ENCODE results near the gene STRN4. TPM values are rescaled to one million over a fixed set of nuclear protein-coding genes. Genes with fewer than 3 reads are reported as not detected.

STRN4 gene
- polyA plus RNA-seq, 1 of the 3 experiments (the other 2 are of a cell fraction), result 92.8 TPM

- Histone ChIP-seq H3K4me3 (ENCODE audit: low read depth in 2 of 2, low read length in 1 of 2) (peak overlapping the region in 1 of 2 experiments; percentile 88; a peak in 1 of 4 replicates), H3K4me1 (ENCODE audit: control insufficient read depth in 1 of 2, insufficient read depth in 2 of 2, low read depth in 1 of 2, low read length in 1 of 2) (peaks cover 0 to 17% of the 10 kb centered on the region in 2 experiments; a peak in 2 of 4 replicates), H3K4me2 (peak overlapping the region; percentile 91; the same call in 1 of the 2 replicates), H3K27ac (ENCODE audit: low read depth in 2 of 2, low read length in 1 of 2) (no peak overlapping the region; a peak in 1 of 4 replicates), H4K20me1 (ENCODE audit: insufficient read depth) (no peaks in the 10 kb centered on the region), H3K9ac (no peak overlapping the region), H3K79me2 (ENCODE audit: insufficient read depth) (peaks cover 32% of the 10 kb centered on the region), H3K36me3 (replicated peaks in 1 of 2; ENCODE audit: control insufficient read depth in 1 of 2, insufficient read depth in 2 of 2, low read length in 1 of 2) (peaks cover 2 to 46% of the 10 kb centered on the region in 2 experiments), H3F3A (replicated peaks; ENCODE audit: insufficient read depth) (peaks cover 16% of the 10 kb centered on the region), H2AFZ (ENCODE audit: low read depth) (no peak overlapping the region), H3K9me2 (no peaks in the 10 kb centered on the region), H3K27me3 (ENCODE audit: insufficient read depth) (no peaks in the 10 kb centered on the region), H3K9me3 (no peaks in the 10 kb centered on the region)
- no peak for DNase-seq
- TF ChIP-seq PBX3 (IDR thresholded peaks at IDR 0.05) (peak; percentile 55; the same call in 1 of the 2 replicates), SMC3 (IDR thresholded peaks at IDR 0.05; ENCODE audit: low read depth, low read length) (no peak), EZH2phosphoT487 (IDR thresholded peaks at IDR 0.05; ENCODE audit: borderline replicate concordance, low read depth) (no peak)
- ChIA-PET POLR2A (no interaction called here), CTCF (interaction anchor here (1.0 to 1.6 kb wide), 2 partner anchors 10 to 17 kb away, joined by 3 to 7 read pairs; no protein-coding TSS in a partner anchor)
- 78% methylated on average over 11 of the region's 17 CpGs for WGBS (ENCODE audit: low lambda C conversion rate)
Observed at GRCh38 chr19:46718157-46718933, 27.9 kb downstream of the STRN4 start.

- H3K4me2 ChIP-seq, result peak overlapping the region; percentile 91
- H3K36me3 ChIP-seq (replicated peaks in 1 of 2; ENCODE audit: control insufficient read depth in 1 of 2, insufficient read depth in 2 of 2, low read length in 1 of 2), result peaks cover 0 to 40% of the 10 kb centered on the region in 2 experiments
- WGBS (ENCODE audit: low lambda C conversion rate), result 69% methylated on average over 8 of the region's 9 CpGs
- H3K9me2 ChIP-seq, result no peaks in the 10 kb centered on the region
- H3K27ac ChIP-seq (ENCODE audit: low read depth in 2 of 2, low read length in 1 of 2), result peak overlapping the region in 1 of 2 experiments; percentile 79; a peak in 2 of 4 replicates
- H3K4me3 ChIP-seq (ENCODE audit: low read depth in 2 of 2, low read length in 1 of 2), result peak overlapping the region; percentile 85 to 88
- no peaks in the 10 kb centered on the region for H3K9me3 ChIP-seq
- DNase-seq, result no peak
- H4K20me1 ChIP-seq (ENCODE audit: insufficient read depth), result no peaks in the 10 kb centered on the region
- no peak overlapping the region for H2AFZ ChIP-seq (ENCODE audit: low read depth)
- H3K9ac ChIP-seq, result peak overlapping the region; percentile 88; the same call in 1 of the 2 replicates
- H3K27me3 ChIP-seq (ENCODE audit: insufficient read depth), result no peaks in the 10 kb centered on the region
- H3F3A ChIP-seq (replicated peaks; ENCODE audit: insufficient read depth), result peaks cover 22% of the 10 kb centered on the region
- H3K79me2 ChIP-seq (ENCODE audit: insufficient read depth), result peaks cover 38% of the 10 kb centered on the region
- ChIA-PET CTCF (interaction anchor here (1.0 to 1.6 kb wide), 2 partner anchors 11 to 18 kb away, joined by 3 to 7 read pairs; no protein-coding TSS in a partner anchor), POLR2A (no interaction called here)
- peaks cover 0 to 17% of the 10 kb centered on the region in 2 experiments; a peak in 2 of 4 replicates for H3K4me1 ChIP-seq (ENCODE audit: control insufficient read depth in 1 of 2, insufficient read depth in 2 of 2, low read depth in 1 of 2, low read length in 1 of 2)
- no peak for TF ChIP-seq IRF3 (IDR thresholded peaks at IDR 0.05; ENCODE audit: low read depth, low read length)
- no peak for TF ChIP-seq RFX5 (IDR thresholded peaks at IDR 0.05; ENCODE audit: low read length)
- TF ChIP-seq POLR2AphosphoS5 (IDR thresholded peaks at IDR 0.05; ENCODE audit: low read depth, low read length), result no peak
- no peak for TF ChIP-seq GABPA (IDR thresholded peaks at IDR 0.05; ENCODE audit: low read depth)
- no peak for TF ChIP-seq RXRA (IDR thresholded peaks at IDR 0.05; ENCODE audit: borderline replicate concordance, low read depth)
- TF ChIP-seq PBX3 (IDR thresholded peaks at IDR 0.05), result no peak
- no peak for TF ChIP-seq ZBTB33 (IDR thresholded peaks at IDR 0.05; ENCODE audit: borderline replicate concordance, low read depth)
- TF ChIP-seq RCOR1 (IDR thresholded peaks at IDR 0.05; ENCODE audit: low read length), result no peak
- no peak for TF ChIP-seq FOSL2 (IDR thresholded peaks at IDR 0.05; ENCODE audit: borderline replicate concordance, low read depth)
- no peak for TF ChIP-seq TAF1 (IDR thresholded peaks at IDR 0.05; ENCODE audit: borderline replicate concordance, low read depth, low read length)
- no peak for TF ChIP-seq TCF12 (IDR thresholded peaks at IDR 0.05)
- TF ChIP-seq REST (IDR thresholded peaks at IDR 0.05; ENCODE audit: low read depth, low read length), result no peak
- TF ChIP-seq YY1 (IDR thresholded peaks at IDR 0.05; ENCODE audit: low read depth), result no peak
Observed at GRCh38 chr19:46717716-46718143, 28.5 kb downstream of the STRN4 start.
